Activated CD4-positive, alpha-beta T cell treated with anti-CD3 and anti-CD28 coated beads, Interleukin-2, amount 50 U/mL, for 16 hours (primary cell): ENCODE results near the gene CDK10.
"Not testable (repeated sequence)": the region's sequence is repeated elsewhere in the genome, so short reads cannot be mapped to it uniquely, and the experiment has no call there.

ENCODE experiments used
- DNase-seq: peaks from one replicate; pipeline ENCODE4 v3.0.0-alpha.2; 2020

Gene CDK10

GRCh38 chr16:89669755-89670154 lies 16.7 kb upstream of the CDK10 start:
- DNase-seq, result no peak

DNA sequence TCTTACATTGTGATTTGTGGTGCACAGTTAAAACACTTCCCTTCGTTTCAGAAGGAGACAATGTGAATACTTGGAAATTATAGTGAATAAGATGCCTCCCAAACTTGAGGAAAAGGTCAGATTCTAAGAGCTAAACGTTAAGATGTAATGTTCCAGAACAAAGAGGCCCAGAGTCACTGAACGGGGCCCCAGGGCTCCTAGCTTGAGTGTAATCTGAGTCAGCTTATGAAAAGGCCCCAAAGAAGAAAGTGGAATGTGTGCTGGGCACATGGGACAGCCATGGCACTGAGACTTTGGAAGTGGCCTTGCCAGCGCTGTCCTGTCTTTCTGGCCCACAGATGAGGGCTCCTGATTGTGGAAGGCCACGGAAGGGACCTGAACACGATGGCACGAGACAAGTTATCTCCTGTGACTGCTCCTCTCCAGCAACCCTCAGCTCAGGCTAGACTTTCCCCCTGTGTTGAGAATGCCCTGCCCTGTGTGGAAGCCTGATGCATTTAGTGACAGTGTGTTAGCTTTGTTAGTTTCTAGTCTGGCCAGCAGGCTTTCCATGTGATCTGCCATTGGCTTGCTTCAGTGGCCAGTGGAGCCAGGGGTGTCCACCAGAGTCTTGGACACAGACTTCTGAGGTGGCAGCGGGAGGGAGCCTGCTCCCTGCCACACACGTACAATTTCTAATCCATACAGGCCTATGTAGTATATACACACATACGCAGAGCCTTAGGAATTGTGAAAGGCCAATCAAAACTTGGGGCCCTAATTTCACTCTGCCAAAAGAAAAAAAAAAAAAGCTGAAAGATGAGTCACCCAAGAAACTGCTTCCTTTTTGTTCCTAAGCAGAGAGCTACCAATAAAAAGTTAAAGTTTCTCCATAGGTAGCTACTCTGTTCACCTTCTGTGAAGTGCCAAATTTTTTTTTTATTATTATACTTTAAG lies 15.7 kb upstream of the CDK10 start:
- DNase-seq, result no peak

DNA sequence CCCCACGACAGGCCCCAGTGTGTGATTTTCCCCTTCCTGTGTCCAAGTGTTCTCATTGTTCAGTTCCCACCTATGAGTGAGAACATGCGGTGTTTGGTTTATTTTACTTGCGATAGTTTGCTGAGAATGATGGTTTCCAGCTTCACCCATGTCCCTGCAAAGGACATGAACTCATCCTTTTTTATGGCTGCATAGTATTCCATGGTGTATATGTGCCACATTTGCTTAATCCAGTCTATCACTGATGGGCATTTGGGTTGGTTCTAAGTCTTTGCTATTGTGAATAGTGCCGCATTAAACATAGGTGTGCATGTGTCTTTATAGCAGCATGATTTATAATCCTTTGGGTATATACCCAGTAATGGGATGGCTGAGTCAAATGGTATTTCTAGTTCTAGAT lies 14.9 kb upstream of the CDK10 start:
- DNase-seq, result not testable (repeated sequence)

GRCh38 chr16:89672177-89672941 lies 14.1 kb upstream of the CDK10 start:
- no peak for DNase-seq

- DNase-seq, result no peak
These were observed 8.2 kb upstream of the CDK10 start for GRCh38 chr16:89678258-89678657.

- DNase-seq, result no peak
These were observed 573 bp upstream of the CDK10 start for GRCh38 chr16:89685916-89686315.

DNA sequence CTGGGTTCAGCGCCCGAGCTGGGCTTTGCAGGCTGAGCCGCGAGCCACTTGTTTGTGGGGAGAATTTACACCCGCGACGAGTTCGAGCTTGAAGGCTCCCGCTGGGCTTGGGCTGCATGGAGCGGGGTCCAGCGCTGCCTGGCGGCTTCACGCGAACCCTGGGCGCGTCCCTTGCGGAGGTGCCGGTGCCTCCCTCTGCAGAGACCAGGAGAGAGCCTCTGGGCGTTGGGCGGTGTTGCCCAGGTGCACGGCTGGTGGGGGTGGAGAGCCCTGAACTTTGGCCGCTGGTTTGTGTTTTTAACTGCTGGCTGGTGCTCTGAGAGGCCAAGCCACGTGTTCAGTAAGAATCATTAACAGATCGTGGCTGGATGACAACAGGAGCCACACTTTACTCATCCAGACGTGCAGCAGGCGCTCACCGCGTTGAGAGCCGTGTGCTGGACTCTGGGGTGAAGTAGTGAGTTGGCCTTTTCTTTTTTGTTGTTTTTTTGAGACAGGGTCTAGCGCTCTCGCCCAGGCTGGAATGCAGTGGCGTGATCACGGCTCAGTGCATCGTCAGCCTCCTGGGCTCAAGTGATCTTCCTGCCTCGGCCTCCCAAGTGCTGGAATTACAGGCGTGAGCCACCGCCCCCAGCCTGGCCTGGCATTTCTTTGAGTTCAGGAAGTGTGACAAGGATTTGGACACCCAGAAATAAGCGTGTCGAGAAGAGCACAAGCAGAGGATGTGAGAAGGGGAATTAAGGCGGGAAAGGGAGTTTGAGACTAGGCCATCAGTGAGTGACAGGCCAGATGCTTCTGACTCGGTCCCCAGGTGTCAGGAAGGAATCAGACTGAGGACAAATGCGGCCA lies 827 bp downstream of the CDK10 start:
- peak; percentile 23 for DNase-seq

DNA sequence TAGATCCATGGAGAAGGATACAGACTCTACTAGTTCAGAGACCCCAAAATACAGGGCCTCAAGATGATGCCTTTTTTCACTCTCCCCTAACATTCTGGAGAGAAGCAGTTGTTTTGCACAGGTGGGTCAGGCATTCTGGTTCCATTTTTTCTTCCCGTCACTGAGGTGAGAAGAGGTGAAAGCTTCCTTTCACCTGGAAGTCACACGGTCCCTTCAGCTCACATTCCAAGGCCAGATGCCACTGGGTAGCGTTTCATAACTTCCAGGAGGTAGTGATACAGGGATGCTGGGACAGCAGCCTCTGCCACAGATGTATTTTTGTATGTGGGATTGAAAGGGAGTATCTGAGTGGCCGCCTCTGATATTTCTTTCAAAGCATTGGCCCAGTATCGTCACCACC lies 1.9 kb downstream of the CDK10 start:
- DNase-seq, result no peak

GRCh38 chr16:89689142-89689541 lies 2.7 kb downstream of the CDK10 start:
- no peak for DNase-seq

DNA sequence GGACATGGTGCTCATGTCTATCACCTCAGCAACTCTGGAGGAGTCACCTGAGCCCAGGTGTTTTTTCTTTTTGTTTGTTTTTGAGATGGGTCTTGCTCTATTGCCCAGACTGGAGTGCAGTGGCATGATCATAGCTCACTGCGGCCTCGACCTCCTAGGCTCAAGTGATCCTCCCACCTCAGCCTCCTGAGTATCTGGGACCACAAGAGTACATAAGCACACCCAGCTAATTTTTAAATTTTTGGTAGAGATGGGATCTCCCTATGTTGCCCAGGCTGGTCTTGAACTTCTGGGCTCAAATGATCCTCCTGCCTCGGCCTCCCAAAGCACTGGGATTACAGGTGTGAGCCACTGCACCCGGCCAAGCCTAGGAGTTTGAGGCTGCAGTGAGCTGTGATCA lies 3.1 kb downstream of the CDK10 start:
- DNase-seq, result not testable (repeated sequence)

- DNase-seq, result no peak
These were observed 4.0 kb downstream of the CDK10 start for GRCh38 chr16:89690392-89690901.

DNA sequence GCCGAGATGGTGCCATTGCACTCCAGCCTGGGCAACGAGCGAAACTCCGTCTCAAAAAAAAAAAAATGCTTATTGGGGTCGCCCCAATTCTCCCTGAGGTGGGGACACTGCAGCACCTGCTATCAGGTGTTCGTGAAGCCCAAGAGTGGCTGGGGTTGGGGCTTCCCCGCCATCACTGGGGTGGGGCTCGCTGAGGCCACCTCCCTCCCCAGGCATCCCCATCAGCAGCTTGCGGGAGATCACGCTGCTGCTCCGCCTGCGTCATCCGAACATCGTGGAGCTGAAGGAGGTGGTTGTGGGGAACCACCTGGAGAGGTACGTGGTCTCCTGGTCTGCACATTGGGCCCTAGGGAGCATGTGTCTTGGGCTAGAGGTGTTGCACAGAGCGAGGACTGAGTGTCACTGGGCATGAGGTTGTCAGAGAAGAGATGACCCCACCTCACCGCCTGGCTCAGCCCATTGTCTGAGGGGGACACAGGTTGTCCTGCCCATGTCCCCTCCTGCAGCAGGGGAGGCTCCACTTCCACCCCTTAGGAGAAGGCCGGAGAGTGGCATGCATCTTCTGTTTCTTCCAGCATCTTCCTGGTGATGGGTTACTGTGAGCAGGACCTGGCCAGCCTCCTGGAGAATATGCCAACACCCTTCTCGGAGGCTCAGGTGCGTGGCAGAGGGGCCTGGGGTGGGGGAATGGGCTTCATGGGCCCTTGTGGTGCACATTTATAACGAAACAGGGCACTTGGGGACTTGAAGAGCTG lies 4.9 kb downstream of the CDK10 start:
- DNase-seq, result no peak

GRCh38 chr16:89691986-89692569 lies 5.6 kb downstream of the CDK10 start:
- DNase-seq, result no peak

- DNase-seq, result no peak
These were observed 6.8 kb downstream of the CDK10 start for GRCh38 chr16:89693289-89693731.

- no peak for DNase-seq
These were observed 7.7 kb downstream of the CDK10 start for GRCh38 chr16:89693931-89694783.

DNA sequence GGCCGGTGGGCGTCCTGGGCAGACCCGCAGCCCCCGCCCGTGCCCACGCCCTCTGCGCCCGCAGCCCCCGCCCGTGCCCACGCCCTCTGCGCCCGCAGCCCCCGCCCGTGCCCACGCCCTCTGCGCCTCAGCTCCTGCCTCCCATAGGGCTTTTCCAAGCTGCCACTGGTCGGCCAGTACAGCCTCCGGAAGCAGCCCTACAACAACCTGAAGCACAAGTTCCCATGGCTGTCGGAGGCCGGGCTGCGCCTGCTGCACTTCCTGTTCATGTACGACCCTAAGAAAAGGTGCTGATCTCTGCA lies 8.2 kb downstream of the CDK10 start:
- DNase-seq, result not testable (repeated sequence)

DNA sequence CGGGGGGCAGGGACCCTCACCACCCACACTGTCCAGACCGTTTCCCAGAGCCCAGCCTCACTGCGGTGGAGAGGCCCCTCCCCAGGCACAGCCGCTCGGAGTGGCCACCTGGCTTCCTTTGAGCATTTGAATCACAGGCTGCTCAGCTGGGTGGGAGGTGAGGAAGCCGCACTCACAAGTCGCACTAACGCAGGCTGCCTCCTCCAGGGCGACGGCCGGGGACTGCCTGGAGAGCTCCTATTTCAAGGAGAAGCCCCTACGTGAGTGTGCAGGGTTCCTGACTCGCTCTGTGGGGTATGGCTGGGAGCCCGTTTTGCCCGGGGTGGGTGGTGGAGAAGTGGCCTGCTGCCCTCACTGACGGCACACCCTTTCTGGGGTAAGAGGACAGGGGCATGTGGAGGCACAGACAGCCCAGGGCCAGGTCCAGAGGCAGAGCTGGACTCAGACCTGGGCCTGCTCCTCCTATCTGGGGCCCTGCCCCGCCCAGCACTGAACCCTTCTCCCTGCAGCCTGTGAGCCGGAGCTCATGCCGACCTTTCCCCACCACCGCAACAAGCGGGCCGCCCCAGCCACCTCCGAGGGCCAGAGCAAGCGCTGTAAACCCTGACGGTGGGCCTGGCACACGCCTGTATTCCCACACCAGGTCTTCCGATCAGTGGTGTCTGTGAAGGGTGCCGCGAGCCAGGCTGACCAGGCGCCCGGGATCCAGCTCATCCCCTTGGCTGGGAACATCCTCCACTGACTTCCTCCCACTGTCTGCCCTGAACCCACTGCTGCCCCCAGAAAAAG lies 8.8 kb downstream of the CDK10 start:
- DNase-seq, result no peak

- no peak for DNase-seq
These were observed 9.6 kb downstream of the CDK10 start for GRCh38 chr16:89695875-89696669.

- peak; percentile 42 for DNase-seq
These were observed 10.2 kb downstream of the CDK10 start for GRCh38 chr16:89696670-89697128.
